Epithelial cell of prostate (primary cell): ENCODE results near the gene MPC1.
"Not testable (repeated sequence)": the region's sequence is repeated elsewhere in the genome, so short reads cannot be mapped to it uniquely, and the experiment has no call there.

Source experiments
- DNase-seq: peaks from one replicate; pipeline ENCODE4 v3.0.0-alpha.2; 2011; ENCODE audit warnings: low read depth, low spot score
- H3K27ac ChIP-seq: fragments of 450-650 bp; 2 replicates; pipeline ENCODE4 v1.5.1; 2017; ENCODE audit warnings: mild to moderate bottlenecking

Gene MPC1

GRCh38 chr6:166408936-166409755, 26.4 kb upstream of the MPC1 start:
- H3K27ac ChIP-seq: no peak overlapping the region
- DNase-seq: no peak

GRCh38 chr6:166406197-166406596, 23.5 kb upstream of the MPC1 start:
- H3K27ac ChIP-seq: no peak overlapping the region
- no peak for DNase-seq

- no peak for DNase-seq
- H3K27ac ChIP-seq: no peak overlapping the region
Measured at GRCh38 chr6:166405386-166405785, 22.6 kb upstream of the MPC1 start.

- no peak overlapping the region for H3K27ac ChIP-seq
- no peak for DNase-seq
Measured at GRCh38 chr6:166402582-166403277, 20.0 kb upstream of the MPC1 start.

GRCh38 chr6:166400649-166401250, 18.0 kb upstream of the MPC1 start:
- peak; percentile 8 for DNase-seq
- not testable (repeated sequence) for H3K27ac ChIP-seq

- DNase-seq: no peak
- H3K27ac ChIP-seq: no peak overlapping the region
Measured at GRCh38 chr6:166400181-166400580, 17.4 kb upstream of the MPC1 start.

- no peak for DNase-seq
- no peak overlapping the region for H3K27ac ChIP-seq
Measured at GRCh38 chr6:166398348-166398747, 15.6 kb upstream of the MPC1 start.

- no peak for DNase-seq
- H3K27ac ChIP-seq: no peak overlapping the region
Measured at GRCh38 chr6:166397849-166398248, 15.1 kb upstream of the MPC1 start.

GRCh38 chr6:166395778-166396177, 13.0 kb upstream of the MPC1 start:
- DNase-seq: no peak
- H3K27ac ChIP-seq: no peak overlapping the region

- DNase-seq: no peak
Measured at GRCh38 chr6:166395351-166395750, 12.6 kb upstream of the MPC1 start.

GRCh38 chr6:166394036-166394892, 11.5 kb upstream of the MPC1 start:
- DNase-seq: no peak
- H3K27ac ChIP-seq: no peak overlapping the region

More at GRCh38 chr6:166395351-166395750, 12.6 kb upstream of the MPC1 start:
- no peak overlapping the region for H3K27ac ChIP-seq

- DNase-seq: no peak
- no peak overlapping the region for H3K27ac ChIP-seq
Measured at GRCh38 chr6:166393535-166393823, 10.7 kb upstream of the MPC1 start.

GRCh38 chr6:166392755-166393534, 10.2 kb upstream of the MPC1 start:
- not testable (repeated sequence) for DNase-seq, H3K27ac ChIP-seq

GRCh38 chr6:166389119-166389518, 6.4 kb upstream of the MPC1 start:
- H3K27ac ChIP-seq: no peak overlapping the region
- DNase-seq: no peak

GRCh38 chr6:166388290-166389004, 5.7 kb upstream of the MPC1 start:
- no peak for DNase-seq
- H3K27ac ChIP-seq: no peak overlapping the region

- H3K27ac ChIP-seq: no peak overlapping the region
- no peak for DNase-seq
Measured at GRCh38 chr6:166387642-166388289, 5.0 kb upstream of the MPC1 start.

GRCh38 chr6:166387098-166387497, 4.4 kb upstream of the MPC1 start:
- not testable (repeated sequence) for H3K27ac ChIP-seq, DNase-seq

GRCh38 chr6:166386111-166386510, 3.4 kb upstream of the MPC1 start:
- no peak for DNase-seq
- no peak overlapping the region for H3K27ac ChIP-seq
